Adrenal gland (tissue), 12 donors: ENCODE results near the gene SLC8A2. TPM values are rescaled to one million over a fixed set of nuclear protein-coding genes. Genes with fewer than 3 reads are reported as not detected.

Source experiments
- DNase-seq, 7 donors: peaks; one replicate each; pipeline ENCODE4 v3.0.0-alpha.2; 2019 to 2020
- H3K27ac ChIP-seq, 5 donors: fragments of 200-600 bp; sonication (generic) in 4 of 5; 1 replicate in 3 of 5; 2 replicates in 2 of 5; pipeline versions ENCODE4 v1.5.1 to v1.8.0; 2016 to 2020; ENCODE audit warnings: mild to moderate bottlenecking in 1 of 5
- H3K27me3 ChIP-seq: fragments of 200-600 bp; 2 replicates; pipeline ENCODE4 v1.8.0; 2021
- H3K36me3 ChIP-seq, 2 donors: fragments of 200-600 bp; replicated peaks in 1 of 2; 1 replicate in 1 of 2; 2 replicates in 1 of 2; pipeline versions ENCODE4 v1.5.1 to v1.8.0; 2018 to 2022
- H3K4me1 ChIP-seq, 2 donors: fragments of 200-600 bp; replicated peaks in 1 of 2; 1 replicate in 1 of 2; 2 replicates in 1 of 2; pipeline versions ENCODE4 v1.5.1 to v1.8.0; 2018 to 2021
- H3K4me3 ChIP-seq, 4 donors: fragments of 200-600 bp; sonication (generic) in 3 of 4; one replicate each; pipeline ENCODE4 v1.5.1; 2016 to 2018
- H3K9me3 ChIP-seq, 3 donors: fragments of 200-600 bp; sonication (generic) in 1 of 3; replicated peaks in 1 of 3; 1 replicate in 2 of 3; 2 replicates in 1 of 3; pipeline versions ENCODE4 v1.5.1 to v1.8.0; 2016 to 2021
- POLR2A ChIP-seq, 2 donors: fragments of 450-650 bp; IDR thresholded peaks; one replicate each; pipeline ENCODE4 v1.6.1; 2017; ENCODE audit warnings: antibody characterized with exemption in 2 of 2, mild to moderate bottlenecking in 2 of 2, moderate library complexity in 1 of 2
- WGBS, 4 donors: extraction: QIAGEN DNeasy Blood & Tissue Kit in 2 of 4; methylation state at CpG; one replicate each; pipeline versions ENCODE4 v1.1.5 to v1.1.7; 2013 to 2017; 5-methylcytosine and 5-hydroxymethylcytosine counted together
- intact Hi-C, 2 donors: fragments of 100-400 bp; cut with DNase I; formaldehyde crosslinking; loops; one replicate each; pipeline versions ENCODE4 v1.14.1 to v1.15.0; 2022 to 2023
- polyA plus RNA-seq, 3 donors: library from polyadenylated mRNA; stranded (reverse); fragments of 200-250 nt in 2 of 3; fragments of 350-450 nt in 1 of 3; fragmentation: Illumina TruSeq in 1 of 3; extraction: RNeasy Lipid Tissue Mini Kit (QIAGEN cat#74804) in 1 of 3; gene quantifications; one replicate each; pipeline ENCODE4 v1.2.3, GENCODE V29; 2013 to 2014
- total RNA-seq, 9 donors: library from RNA; depleted of rRNA in 4 of 9; stranded (reverse); fragments of >200 nt in 4 of 9; fragments of 120-200 nt in 1 of 9; fragmentation: NEBNext Ultra II Directional in 1 of 9; extraction: Animal tissue kit (Norgen Biotek cat#: 25700) in 1 of 9; gene quantifications; one replicate each; pipeline versions ENCODE4 v1.1.0 to v1.2.4, GENCODE V29; 2013 to 2023
- TF ChIP-seq, protein P1 (sequence below), 6 experiments: fragments of 450-650 bp in 4 of 6; fragments of 200-600 bp in 2 of 6; sonication (generic) in 1 of 6; IDR thresholded peaks; 1 replicate in 5 of 6; 2 replicates in 1 of 6; pipeline versions ENCODE4 v1.5.1 to v1.8.0; 2016 to 2021; ENCODE audit warnings: antibody characterized with exemption in 6 of 6, mild to moderate bottlenecking in 2 of 6, moderate library complexity in 1 of 6
- donor health status: healthy with polysubstance abuse.
- donor health status: Bipolar disorder and iron deficiency.
- donor health status: DM: yes; HTN: yes; CAD: no.
- donor health status: DM: no; HTN: no; CAD: no.
- donor health status: DM: no; HTN: no; CAD: no.
- donor health status: DM: yes; HTN: yes; CAD: no.

The SLC8A2 gene
- total and polyA plus RNA-seq, 12 donors = 0.22 to 6.1 (median 3.0) TPM; not detected in 3

DNA sequence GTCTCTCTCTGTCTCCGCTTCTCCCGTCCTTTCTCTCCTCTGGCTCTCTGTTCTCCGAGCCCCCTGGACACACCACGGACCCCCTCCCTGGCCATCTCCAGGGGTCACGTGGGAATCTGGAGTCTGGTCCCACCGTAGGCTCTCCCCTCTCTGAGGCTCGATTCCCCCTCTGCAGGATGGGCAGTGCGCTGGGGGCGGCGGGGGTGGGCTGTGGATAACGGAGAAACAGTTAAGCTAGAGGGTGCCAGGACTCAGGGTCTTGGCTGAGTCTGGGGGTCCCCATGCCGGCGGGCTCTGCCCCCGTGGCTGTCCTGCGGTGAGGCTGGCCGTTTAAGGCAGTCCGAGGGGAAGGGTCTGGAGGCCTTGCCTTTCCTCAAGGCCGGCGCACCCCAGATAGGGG lies 51.9 kb downstream of the SLC8A2 start:
- Histone ChIP-seq H3K36me3 (no peaks in the 10 kb centered on the region), H3K9me3 (no peaks in the 10 kb centered on the region), H3K4me3 (no peak overlapping the region), H3K4me1 (no peaks in the 10 kb centered on the region), H3K27ac (no peak overlapping the region), H3K27me3 (peaks cover 59% of the 10 kb centered on the region)
- WGBS, 4 donors = 6 to 13% (median 11%) methylated on average over 6 to 19 of the region's 19 CpGs
- no peak for DNase-seq
- TF ChIP-seq POLR2A (IDR thresholded peaks at IDR 0.05) = no peak
- TF ChIP-seq, protein P1, sequence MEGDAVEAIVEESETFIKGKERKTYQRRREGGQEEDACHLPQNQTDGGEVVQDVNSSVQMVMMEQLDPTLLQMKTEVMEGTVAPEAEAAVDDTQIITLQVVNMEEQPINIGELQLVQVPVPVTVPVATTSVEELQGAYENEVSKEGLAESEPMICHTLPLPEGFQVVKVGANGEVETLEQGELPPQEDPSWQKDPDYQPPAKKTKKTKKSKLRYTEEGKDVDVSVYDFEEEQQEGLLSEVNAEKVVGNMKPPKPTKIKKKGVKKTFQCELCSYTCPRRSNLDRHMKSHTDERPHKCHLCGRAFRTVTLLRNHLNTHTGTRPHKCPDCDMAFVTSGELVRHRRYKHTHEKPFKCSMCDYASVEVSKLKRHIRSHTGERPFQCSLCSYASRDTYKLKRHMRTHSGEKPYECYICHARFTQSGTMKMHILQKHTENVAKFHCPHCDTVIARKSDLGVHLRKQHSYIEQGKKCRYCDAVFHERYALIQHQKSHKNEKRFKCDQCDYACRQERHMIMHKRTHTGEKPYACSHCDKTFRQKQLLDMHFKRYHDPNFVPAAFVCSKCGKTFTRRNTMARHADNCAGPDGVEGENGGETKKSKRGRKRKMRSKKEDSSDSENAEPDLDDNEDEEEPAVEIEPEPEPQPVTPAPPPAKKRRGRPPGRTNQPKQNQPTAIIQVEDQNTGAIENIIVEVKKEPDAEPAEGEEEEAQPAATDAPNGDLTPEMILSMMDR (IDR thresholded peaks at IDR 0.05) = no peak
- intact Hi-C loops = loop anchor here in 1 of 2 donors (10.0 kb wide), 1 partner anchor 125 kb away; no protein-coding TSS in a partner anchor

DNA sequence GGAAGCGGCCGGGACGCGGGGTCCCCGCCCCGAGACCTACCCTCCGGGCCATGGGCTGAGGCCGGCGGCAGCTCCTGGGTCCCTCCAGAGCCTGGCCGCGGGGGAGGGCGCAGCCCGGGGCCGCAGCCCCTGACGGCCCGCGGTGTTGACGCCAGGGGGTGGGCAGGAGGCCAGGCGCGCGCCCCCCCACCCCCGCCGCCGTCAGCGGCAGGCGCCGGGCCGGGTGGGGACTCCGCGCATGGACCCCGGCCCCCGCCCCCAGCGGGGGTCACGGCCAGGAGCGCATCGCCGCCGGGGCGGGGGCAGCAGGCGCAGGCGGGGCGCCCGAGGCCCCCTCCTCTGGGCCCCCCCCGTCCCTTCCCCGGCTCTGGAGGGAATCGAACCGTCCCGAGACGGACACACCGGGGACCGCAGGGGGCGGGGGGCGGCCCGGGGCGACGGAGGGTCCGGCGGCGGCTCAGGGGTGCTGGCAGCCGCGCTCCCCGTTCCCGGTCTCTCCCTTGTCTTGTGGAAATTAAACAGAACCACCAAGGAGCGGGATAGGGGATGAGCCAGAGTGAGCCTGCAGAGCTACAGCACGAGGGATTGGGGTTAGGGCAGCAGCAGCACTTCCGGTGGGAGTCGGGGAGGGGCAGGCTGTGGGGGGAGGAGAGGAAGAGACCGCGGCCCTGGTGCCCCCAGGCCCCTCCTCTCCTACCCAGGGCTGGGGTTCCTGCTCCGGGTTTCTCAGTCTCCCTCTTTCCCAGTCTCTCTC lies 52.5 kb downstream of the SLC8A2 start, which contains the start of gene MEIS3:
MEIS3 (minus strand) TSS at position 498 of the 754 bp plus-strand sequence; CDS start at position 52, 446 bp downstream.
- DNase-seq = no peak
- H3K27me3 ChIP-seq = peaks cover 55% of the 10 kb centered on the region
- H3K4me1 ChIP-seq = no peaks in the 10 kb centered on the region
- no peaks in the 10 kb centered on the region for H3K9me3 ChIP-seq
- TF ChIP-seq, protein P1 (IDR thresholded peaks at IDR 0.05) = no peak
- 0 to 3% (median 1%) methylated on average over 7 to 67 of the region's 70 CpGs for WGBS, 4 donors
- H3K4me3 ChIP-seq = peak within 1 kb of the TSS in 1 of 4 donors; percentile 53
- H3K36me3 ChIP-seq = no peaks in the 10 kb centered on the region
- intact Hi-C loops = no loop called here
- no peak within 1 kb of the TSS for H3K27ac ChIP-seq

DNA sequence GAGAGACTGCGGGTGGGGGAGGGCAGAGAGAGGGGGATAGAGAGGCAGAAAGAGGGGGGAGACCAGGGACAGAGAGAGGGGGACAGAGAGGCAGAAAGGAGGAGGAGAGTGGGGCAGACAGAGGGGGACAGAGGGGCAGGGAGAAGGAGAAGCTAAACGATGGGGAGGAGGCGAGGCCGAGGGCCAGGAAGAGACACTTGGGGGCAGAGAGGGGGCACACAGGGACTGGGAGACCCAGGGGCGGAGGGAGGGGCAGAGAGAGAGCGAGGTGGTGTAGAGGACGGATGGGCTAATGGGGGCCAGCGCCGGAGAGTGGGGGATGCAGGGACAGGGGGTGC lies 53.0 kb downstream of the SLC8A2 start:
- H3K27ac ChIP-seq = no peak overlapping the region
- intact Hi-C loops = no loop called here

More for the DNA sequence above, 53.0 kb downstream of the SLC8A2 start:
- H3K27me3 ChIP-seq = peaks cover 50% of the 10 kb centered on the region
- DNase-seq = no peak
- no peaks in the 10 kb centered on the region for H3K36me3 ChIP-seq
- H3K4me3 ChIP-seq = peak overlapping the region in 1 of 4 donors; percentile 53
- 2 to 8% (median 4%) methylated on average over 4 to 9 of the region's 9 CpGs for WGBS, 4 donors
- H3K9me3 ChIP-seq = no peaks in the 10 kb centered on the region
- TF ChIP-seq, protein P1 (IDR thresholded peaks at IDR 0.05) = no peak
- TF ChIP-seq POLR2A (IDR thresholded peaks at IDR 0.05) = no peak
- no peaks in the 10 kb centered on the region for H3K4me1 ChIP-seq
